GM12874 (cell line): ENCODE measurements around the gene BRPF1.

Experiments
- TF ChIP-seq, protein P1 (sequence below): IDR thresholded peaks from 2 replicates; pipeline ENCODE4 v1.5.1; 2011; ENCODE audit warnings: low read depth, mild to moderate bottlenecking, control low read depth, low read length, moderate library complexity; ENCODE audit not compliant: insufficient read depth

The BRPF1 gene

DNA sequence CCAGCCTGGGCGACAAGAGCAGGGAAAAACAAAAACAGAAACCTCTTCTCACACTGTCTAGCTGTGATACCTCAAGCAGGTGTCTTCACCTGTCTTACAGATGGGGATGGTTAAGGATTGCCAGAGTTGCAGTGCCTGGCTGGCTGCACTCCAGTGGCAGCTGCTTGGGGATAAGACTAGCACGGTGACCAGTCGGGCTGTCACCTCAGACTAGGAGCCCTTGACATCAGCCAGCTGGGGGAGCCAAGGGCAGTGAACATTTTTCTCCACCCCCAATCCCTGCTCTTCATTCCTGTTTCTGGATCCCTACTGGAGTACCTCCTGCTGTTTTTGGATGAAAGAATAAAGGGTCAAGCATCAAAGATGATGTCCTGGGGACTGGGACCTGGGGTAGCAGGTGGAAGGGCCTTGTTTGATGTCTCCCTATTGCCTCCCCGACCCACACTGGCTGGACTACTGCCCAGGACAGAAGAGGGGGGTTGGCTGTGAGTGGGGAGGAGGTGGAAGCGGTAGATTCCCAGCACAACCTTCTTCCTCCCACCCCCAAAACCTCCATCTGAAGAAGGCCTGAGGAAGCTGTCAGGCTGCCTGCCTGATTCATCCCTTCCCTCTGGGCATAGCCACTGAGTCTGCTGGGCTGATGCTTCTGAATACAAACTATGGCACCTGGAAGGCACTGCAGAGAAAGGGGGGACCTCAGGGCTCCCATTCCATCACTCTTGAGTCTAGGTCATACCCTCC lies 34.9 kb upstream of the BRPF1 start:
- TF ChIP-seq, protein P1, sequence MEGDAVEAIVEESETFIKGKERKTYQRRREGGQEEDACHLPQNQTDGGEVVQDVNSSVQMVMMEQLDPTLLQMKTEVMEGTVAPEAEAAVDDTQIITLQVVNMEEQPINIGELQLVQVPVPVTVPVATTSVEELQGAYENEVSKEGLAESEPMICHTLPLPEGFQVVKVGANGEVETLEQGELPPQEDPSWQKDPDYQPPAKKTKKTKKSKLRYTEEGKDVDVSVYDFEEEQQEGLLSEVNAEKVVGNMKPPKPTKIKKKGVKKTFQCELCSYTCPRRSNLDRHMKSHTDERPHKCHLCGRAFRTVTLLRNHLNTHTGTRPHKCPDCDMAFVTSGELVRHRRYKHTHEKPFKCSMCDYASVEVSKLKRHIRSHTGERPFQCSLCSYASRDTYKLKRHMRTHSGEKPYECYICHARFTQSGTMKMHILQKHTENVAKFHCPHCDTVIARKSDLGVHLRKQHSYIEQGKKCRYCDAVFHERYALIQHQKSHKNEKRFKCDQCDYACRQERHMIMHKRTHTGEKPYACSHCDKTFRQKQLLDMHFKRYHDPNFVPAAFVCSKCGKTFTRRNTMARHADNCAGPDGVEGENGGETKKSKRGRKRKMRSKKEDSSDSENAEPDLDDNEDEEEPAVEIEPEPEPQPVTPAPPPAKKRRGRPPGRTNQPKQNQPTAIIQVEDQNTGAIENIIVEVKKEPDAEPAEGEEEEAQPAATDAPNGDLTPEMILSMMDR = no peak

DNA sequence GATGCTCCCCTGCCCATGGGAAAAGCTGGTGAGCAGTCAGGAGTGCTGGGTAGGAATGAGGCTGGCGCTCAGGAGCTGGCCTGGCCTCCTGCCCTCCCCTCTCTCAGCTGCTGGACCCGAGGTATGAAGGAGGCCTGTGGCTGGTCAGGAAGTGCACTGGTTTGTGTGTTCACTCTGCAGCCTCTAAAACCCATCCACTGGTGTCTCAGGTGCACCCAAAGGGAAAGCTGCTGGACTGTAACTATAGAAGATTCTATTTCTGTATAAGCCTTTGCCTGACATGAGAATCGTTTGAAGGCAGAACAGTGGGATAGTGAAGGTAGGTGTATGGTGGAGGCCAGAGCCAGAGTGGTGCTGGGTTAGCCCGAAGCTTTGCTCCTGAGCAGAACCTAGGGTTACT lies 33.6 kb upstream of the BRPF1 start:
- TF ChIP-seq, protein P1 = no peak

DNA sequence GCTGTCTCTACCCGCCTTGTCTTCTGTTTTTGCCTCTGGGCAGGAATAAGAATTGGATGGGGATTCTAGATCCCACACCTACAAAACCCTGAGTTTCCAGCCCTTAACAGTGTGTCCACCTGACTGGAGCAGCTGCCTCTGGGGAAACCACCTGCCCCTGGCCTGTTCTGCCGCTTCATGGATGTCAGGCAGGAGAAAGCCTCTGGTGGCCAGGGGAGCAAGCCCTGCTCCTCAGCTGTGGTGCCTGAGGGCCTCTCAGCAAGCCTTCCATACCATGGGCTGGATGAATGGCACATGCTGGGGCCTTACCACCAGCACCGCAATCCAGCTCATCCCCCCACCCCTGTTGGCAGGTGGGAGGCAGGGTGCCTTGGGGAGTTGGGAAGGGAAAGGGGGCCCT lies 33.2 kb upstream of the BRPF1 start:
- TF ChIP-seq, protein P1 = no peak

DNA sequence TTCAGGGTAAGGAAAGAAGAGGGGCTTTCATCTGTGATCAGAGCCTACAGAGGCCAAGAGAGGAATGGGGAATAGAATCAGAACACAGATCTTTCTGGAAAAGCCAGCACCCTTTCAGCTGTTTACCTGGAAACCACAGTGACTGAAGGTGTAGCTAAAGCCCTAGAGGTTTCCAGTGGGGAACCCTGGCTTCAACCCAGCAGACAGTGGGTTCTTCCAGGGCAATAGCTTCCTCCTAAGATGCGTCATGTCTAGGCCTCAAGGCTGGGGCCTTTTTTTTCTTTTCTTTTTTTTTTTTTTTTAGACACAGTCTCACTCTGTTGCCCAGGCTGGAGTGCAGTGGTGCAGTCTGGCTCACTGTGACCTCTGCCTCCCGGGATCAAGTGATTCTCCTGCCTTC lies 31.0 kb upstream of the BRPF1 start:
- TF ChIP-seq, protein P1 = no peak

DNA sequence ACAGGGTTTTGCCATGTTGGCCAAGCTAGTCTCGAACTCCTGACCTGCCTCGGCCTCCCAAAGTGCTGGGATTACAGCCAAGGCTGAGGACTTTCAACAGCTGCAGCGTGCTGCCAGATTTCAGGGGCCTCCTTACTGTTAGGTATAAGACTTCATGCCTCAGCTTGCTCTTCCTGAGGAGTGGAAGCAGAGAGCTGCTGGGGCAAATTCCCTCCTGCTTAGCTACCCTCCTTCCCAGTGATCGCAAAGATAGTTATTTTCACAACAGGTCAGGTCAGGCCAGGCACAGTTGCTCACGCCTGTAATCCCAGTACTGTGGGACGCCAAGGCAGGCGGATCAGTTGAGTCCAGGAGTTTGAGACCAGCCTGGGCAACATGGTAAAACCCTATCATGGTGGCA lies 30.5 kb upstream of the BRPF1 start:
- TF ChIP-seq, protein P1 = no peak

DNA sequence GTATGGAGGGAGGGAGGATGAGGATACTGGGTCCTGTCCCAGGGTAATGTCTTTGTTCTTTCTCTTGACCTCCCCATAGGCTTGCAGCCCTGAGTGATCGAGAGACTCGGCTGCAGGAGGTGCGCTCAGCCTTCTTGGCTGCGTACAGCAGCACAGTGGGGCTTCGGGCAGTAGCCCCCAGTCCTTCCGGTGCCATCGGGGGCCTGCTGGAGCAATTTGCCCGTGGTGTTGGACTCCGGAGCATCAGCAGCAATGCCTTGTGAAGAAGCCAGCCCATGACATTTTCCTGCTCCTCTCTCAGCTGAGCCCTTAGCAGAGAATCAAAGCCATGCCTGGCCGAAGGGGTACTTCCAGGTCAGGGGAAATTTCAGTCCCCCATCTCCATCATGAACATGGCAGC lies 29.8 kb upstream of the BRPF1 start:
- TF ChIP-seq, protein P1 = no peak

DNA sequence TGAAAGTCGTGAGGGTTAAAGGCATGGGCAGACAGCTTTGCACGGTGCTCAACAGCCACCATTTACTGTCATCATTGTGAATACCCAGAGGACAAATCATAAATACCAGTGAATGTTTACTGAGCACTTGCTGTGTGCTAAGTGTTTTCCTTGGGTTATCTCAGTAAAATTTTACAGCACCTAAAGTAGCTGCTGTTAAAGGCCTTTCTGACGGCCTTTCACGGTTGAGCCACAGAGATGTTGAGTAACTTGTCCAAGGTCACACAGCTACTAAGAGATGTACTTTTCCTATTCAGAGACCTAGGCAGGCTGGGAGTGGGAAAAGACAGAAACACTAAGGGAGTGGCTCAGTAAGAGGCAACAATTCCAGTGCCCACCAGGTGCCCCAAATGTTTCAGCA lies 28.3 kb upstream of the BRPF1 start:
- TF ChIP-seq, protein P1 = no peak
